ENCODE data around the gene CECR2.

The CECR2 gene

DNA sequence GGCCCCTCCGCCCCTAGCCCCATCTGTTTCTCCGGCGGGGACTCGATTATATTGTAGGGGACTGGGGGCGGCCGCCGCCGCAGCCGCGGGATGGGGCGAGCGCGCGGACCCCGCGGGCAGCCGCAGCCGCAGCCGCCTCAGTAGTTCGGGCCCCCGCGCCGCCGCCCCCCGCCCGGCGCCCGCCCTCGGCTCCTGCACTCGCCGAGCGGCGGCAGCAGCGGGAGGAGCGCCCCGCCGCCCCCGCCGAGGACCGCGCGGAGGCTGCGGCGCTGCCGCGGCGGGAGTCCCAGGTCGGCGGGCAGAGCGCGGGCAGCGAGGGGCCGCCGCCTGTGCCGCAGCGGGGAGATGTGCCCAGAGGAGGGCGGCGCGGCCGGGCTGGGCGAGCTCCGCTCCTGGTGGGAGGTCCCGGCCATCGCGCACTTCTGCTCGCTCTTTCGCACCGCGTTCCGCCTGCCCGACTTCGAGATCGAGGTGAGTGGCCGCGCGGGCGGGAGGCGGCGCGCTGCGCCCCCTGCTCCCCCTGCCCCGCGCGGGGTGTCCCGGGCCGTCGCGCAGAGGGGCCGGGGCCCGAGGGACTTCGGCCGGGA, at the start of gene CECR2:
Gene CECR2, plus strand, starts transcription at position 22 of the 587 bp plus-strand sequence. Its CDS starts 324 bp downstream, at position 346.
- DNase-seq (ENCODE audit: low spot score) = peak; percentile 53

DNA sequence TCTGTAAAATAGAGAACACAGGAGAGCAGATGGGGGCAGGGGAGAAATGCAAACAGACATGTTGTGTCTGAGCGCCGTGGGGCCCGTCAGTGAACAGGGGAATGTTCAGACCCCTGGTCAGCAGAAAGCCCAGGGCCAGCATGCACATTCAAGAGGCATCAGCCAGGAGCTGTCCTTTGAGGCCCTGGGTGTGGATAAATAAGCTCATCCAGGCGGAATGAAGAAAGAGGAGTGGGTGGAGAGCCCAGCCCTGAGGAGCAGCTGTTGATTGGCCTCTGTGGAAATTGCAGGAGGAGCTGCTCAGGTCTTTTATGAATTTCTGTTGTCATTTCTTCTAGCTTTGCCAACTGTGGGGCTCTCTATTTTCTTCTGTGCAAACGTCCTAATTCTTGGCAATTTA, 49.7 kb upstream of the CECR2 start:
- no peak for DNase-seq (ENCODE audit: low spot score)

DNA sequence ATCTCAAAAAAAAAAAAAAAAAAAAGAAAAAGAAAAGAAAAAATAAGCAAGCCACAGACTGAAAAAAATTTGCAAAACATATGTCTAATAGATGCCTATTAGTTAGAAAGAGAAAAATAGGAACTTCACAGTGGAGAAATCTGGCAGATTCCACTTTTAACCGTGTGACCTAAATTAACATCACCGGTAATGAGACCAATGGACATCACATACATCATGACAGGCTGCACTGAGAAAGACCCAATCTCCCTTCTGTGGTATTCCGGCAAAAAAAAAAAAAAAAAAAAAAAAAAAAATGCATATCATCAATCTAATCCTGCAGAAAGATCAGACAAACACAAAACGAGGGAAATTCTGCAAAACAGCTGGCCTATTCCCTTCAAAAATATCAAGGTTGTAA, 46.7 kb upstream of the CECR2 start:
- no peak for DNase-seq (ENCODE audit: low spot score)

DNA sequence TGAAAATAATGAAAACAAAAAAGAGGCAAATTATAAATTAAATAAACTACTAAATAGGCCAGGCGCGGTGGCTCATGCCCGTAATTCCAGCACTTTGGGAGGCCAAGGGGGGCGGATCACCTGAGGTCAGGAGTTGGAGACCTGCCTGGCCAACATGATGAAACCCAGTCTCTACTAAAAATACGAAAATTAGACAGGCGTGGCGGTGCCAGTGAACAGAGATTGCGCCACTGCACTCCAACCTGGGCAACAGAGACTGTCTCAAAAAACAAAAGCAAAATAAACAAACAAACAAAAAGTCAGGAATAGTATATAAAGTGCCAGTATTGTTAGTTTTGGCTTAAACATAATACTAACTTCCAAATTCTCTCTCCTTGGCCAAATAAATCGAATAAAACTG, 37.6 kb upstream of the CECR2 start:
- no peak for DNase-seq (ENCODE audit: low spot score)

DNA sequence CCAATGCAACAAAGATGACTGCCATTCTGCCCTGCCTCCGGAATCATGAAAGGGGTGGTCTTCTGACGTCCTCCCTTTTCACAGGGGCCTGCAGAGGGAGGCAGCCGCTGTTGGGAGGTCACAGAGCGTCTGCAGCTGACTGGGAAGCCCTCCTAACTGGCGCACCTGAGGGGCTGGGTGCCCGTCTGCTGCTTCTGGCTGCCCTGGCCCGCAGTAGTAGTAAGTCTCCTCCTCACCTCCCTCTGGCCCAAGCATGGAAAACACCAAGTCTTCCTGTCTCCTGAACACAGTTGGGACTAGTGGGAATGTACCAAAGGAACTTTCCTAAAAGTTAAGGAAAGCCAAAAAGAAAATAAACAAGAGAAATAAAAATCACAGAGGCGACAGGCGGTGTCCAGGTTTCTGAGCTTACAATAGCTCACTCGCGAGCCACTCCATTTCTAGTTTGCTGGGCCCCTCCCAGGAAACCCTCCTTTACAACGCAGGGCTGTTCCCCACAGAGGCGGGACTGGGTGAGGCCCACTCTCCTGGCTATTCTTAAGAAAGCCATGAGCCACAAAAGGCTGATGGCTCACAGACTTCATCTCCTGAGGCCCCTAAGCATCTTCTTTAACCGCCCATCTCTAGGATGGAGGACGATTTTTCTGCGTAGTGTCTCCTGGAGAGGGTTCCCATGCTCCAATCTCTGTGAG, 37.0 kb upstream of the CECR2 start:
- DNase-seq (ENCODE audit: low spot score) = no peak

DNA sequence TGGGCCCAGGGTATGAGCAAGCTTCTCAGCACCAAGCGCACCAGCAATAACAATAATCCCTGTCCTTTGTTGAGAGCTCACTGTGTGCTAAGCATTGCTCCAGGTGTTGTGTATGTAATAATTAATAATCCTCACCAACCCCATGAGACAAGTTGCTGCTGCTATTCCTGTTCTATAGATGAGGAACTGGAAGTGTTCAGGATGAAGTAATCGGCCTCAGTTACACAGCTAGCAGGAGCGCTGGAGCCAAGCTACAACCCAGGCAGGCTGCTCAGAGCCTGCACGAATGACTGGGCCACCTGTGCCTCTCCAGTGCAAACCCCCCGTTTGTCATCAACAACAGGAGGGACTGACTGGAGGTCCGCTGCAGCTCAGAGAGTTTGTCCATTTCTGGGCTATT, 35.2 kb upstream of the CECR2 start:
- no peak for DNase-seq (ENCODE audit: low spot score)

DNA sequence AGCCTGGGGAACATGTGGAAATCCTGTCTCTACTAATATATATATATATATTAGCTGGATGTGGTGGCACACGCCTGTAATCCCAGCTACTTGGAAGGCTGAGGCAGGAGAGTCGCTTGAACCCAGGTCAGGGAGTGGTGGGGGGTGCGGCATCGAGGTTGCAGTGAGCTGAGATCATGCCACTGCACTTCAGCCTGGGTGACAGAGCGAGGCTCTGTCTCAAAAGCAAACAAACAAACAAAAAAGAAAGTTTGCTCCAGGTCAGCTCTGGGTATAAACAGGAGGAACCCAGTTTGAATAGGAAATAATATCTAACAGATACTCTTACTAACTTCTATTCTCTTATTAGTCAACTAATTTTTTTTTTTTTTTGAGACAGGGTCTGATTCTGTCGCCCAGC, 34.3 kb upstream of the CECR2 start:
- no peak for DNase-seq (ENCODE audit: low spot score)

DNA sequence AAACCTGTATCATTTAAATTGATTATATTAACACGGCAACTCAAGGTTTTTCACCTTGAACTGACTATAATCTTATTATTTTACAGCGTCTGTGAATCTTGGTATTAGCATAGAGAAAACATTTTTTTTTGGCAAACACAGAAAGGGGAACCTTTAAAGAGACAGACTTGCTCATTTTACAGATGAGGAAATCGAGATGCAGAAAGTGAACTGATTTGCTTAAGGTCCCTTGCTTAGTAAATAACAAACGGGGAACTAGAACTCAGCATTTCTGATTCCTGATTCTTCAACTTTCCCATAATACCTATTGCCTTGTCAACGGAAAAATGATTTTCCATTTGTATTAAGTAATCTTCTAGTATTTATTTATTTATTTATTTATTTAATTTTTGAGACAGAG, 33.2 kb upstream of the CECR2 start:
- no peak for DNase-seq (ENCODE audit: low spot score)

DNA sequence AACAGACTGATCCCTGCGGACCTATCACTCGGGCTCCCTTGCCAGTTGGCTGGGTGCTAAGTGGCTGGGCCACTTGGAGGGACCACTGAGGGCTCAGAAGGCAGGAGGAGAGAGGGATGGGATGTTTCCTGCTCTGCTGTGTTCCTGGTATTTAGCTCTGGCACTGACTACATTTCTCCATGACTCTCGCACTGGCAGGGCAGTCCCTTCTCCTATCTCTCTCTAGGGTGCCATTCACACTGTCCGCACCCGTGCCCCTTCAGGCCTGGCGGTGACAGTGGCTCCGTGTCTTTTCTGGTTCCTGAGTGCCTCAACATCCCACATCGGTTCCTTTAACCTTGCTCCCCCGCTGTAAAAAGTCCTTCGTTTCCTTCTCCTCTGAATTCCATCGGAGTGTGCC, 31.6 kb upstream of the CECR2 start:
- DNase-seq (ENCODE audit: low spot score) = no peak

DNA sequence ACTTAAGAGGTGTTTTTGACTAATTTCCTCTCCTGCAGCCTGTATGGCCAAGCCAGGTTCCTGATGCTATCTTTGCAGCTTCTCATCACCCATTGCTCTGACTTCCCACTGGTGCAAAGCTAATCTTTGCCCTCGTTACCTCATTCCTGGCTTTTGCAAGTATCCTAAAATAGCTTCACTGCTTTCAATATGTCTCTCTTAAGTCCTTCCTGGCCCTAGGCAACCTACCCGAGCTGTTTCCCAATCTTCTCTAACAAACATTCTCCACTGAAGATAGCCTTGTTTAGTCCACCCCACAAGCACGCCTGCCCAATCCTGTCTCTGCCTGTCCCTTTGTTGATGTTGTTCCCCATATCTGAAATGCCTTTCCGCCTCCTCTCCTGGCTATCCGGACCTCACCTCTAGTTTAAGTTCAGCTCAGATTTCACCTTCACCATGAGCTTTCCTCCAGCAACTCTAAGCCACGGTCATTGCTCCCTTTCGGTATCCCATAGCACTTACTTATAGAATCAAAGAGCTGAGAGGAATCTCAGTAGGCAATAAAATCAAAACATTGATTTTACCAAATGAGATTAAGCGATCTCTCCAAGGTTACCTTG, 30.1 kb upstream of the CECR2 start:
- DNase-seq (ENCODE audit: low spot score) = no peak

DNA sequence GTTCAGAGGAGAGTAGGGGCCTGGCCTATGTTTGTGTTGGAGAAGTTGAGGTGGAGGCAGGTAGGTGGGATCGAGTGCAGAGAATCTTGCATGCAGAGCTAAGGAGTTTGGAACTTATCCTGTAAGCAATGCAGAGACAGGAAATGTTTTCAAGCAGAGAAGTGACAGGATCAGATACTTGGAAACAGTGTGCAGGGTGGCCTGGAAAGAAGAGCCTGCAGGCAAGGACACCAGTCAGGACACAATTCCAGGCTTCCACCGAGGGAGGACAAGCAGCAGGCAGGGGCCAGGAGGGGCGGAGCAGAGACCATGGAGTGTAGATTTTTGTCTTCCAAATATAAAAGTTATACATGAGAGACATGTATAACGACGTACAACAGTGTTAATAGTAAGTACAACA, 26.9 kb upstream of the CECR2 start:
- no peak for DNase-seq (ENCODE audit: low spot score)

DNA sequence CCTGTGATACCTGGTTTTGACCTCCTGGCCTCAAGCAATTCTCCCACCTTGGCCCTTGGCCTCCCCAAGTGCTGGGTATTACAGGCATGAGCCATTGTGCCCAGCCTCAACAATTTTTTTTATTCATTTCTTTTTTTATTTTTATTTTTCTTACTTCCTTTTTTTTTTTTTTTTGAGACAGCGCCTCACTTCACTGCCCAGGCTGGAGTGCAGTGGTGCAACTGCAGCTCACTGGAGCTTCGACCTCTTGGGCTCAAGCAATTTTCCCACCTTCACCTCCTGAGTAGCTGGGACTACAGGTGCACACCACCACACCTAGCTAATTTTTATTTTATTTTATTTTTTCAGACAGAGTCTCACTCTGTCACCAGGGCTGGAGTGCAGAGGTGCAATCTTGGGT, 25.5 kb upstream of the CECR2 start:
- no peak for DNase-seq (ENCODE audit: low spot score)

DNA sequence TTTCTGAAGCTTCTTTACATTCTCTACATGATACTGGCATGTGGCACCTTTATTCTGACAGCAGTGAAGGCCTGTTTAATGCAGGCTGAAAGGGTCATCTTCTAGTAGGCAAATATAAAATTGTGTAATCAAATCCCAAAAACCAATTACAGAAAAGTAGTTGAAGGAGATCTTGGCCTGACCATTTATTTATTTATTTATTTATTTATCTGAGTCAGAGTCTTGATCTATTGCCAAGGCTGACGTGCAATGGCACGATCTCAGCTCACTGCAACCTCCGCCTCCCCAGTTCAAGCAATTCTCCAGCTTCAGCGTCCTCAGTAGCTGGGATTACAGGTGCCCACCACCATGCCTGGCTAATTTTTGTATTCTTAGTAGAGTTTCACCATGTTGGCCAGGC, 22.7 kb upstream of the CECR2 start:
- DNase-seq (ENCODE audit: low spot score) = no peak

DNA sequence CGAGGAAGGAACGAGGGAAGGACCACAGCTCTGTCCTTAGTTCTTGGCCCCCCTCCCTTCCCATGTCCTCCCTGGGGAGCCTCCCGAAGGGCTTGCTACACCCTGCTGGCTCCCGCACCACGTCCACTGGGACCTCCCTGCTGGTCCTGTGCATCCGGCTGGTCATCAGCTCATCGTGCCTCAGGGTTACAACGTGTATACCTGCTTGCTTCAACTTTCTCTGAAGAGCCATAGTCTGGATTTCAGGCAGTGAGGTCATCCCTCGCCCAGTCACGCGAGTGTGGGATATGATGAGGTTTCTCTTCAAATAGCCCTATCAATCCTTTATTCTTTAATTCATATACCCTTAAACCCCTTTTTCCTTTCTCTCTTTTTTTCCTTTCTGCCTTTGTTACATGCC, 21.5 kb upstream of the CECR2 start:
- DNase-seq (ENCODE audit: low spot score) = no peak

DNA sequence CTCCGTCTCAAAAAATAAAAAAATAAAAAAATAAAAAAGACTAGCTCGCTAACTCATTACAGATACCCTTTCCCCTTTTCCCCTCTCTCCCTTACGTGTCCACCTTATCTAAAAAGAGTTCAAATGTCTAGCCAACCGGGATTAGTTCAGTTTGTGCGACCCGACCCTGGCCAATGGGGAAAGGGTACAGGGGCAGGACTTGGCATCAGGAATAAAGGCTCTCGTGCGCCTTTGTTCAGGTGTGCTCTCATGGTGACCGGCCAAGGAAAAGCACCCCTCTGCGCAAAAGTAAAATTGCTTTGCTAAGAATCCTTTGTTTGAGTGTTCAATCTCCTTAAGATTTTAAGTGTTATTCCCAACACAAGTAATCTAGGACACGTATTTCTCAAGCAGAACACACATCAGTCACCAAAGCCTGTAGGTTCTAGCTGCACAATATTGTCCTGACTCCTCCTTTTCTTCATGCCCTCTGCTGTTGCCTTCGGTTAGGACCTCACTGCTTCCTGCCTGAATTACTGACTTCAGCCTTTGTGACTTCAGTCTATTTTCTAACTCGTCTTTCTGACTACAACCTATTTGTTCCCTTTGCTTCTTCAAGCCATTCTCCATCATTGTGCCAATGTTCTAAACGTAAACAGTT, 20.7 kb upstream of the CECR2 start:
- no peak for DNase-seq (ENCODE audit: low spot score)

DNA sequence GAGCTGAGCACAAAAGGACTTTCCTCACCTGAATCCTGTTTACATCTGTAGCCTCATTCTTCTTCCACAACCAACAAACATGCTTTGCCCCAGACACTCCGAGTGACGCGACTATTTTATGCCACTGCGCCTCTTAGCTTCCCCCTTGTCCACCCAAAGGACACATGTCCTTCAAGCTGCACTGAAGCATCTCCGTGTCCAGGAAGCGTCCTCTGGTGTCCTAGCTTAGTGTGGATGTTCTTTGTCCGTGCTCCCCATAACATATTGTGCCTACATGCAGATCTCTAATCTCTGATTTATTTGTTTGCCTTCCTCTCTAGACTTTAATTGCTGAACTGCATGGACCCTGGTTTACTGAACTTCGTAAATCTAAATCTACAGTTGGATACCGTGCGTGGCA, 20.1 kb upstream of the CECR2 start:
- no peak for DNase-seq (ENCODE audit: low spot score)

DNA sequence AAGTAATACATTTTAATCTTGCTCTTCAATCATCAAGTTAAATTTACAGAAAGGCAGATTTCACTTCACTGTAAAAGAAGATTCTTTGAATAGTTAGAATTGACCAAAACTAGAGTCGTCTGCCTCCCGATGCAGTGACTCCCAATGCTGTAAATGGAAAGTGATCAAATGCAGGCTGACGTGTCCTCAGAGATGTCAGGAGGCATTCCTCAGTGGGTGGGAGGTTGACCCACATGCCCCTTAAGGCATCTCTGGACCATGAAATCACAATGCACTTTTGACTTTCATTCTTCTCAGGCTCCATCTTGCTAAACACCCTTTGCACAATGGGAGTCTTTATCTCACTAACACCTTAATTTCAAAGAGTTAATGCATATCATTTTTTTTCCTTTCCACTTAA, 19.0 kb upstream of the CECR2 start:
- no peak for DNase-seq (ENCODE audit: low spot score)

DNA sequence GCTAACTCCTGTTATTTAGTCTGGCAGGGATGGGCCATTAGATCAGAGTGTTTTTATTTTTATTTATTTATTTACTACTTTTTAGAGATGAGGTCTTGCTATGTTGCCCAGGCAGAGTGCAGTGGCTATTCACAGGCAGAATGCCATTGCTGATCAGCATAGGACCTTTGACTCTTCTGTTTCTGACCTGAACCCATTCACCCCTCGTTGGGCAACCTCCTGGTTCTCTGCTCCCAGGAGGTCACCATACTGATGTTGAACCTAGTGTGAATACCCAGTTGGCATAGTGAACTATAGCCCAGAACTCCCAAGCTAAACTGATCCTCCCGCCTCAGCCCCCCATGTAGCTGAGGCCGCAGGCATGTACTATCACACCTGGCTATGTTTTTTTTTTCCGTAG, 16.5 kb upstream of the CECR2 start:
- DNase-seq (ENCODE audit: low spot score) = no peak

DNA sequence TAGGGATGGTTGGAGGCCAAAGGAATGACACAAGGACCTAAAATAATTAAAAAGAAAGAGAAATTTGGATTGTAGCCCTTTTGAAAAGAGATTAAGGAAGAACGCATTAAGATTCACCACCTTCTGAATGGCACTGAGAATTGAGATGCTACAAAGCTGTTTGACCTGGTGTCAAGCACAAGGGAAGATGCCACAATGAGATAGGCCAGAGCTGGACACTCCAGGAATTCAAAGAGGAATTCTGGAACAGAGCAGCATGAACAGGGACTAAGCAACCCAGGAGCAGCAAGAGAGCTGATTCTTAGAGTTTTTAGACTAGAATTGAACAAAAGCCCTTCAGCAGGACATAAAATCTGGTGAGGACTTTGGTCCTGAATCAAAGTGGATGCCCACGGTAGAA, 11.6 kb upstream of the CECR2 start:
- DNase-seq (ENCODE audit: low spot score) = no peak

DNA sequence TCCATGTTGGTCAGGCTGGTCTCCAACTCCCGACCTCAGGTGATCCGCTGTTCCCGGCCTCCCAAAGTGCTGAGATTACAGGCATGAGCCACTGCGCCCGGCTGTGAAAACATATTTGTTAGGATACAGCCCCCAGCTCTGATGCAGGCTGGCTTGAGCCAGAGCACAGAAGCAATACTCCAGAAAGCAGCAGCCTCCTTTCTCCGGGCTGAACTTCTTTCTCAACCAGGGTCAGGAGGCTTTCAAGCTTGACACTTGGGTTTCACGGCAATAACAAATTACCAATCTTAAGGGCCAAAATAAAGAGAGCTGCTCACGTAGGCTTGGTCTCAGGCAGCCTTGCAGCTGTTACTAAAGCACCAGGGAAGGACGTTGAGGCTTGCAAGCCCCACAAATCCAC, 10.8 kb upstream of the CECR2 start:
- no peak for DNase-seq (ENCODE audit: low spot score)

DNA sequence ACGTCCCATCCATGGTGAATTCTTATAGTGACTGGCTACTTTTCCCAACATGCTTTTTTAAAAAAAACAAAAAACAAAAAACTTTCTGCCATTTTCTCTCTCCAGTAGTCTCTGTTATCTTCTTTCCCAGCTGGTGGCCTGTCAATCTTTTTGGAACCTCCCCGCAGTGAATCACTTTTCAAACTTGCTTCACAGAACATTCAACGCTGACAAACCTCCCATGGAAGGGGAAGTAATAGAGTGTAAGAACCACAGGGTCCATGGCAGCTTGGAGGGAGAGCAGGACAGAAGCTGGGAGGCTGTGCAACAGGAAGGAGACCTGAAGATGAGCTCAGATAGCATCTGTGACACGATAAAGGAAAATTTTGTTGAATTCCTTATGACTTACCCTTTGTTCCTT, 9.8 kb upstream of the CECR2 start:
- DNase-seq (ENCODE audit: low spot score) = no peak

DNA sequence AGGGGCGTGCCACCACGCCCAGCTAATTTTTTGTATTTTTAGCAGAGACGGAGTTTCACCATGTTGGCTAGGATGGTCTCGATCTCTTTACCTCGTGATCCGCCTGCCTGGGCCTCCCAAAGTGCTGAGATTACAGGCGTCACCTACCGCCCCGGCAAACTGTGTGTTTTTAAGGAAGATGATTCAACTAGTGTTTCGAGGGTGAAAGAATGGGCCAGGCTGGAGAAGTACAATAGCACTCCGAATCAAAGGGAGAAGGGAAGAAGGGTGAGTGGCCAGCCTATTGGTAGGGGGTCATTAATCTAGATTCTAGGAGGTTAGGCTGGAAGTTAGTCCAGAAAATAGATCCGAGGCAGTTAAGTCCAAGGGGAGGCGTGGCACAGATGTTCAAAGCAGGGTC, 2.9 kb upstream of the CECR2 start:
- DNase-seq (ENCODE audit: low spot score) = no peak

DNA sequence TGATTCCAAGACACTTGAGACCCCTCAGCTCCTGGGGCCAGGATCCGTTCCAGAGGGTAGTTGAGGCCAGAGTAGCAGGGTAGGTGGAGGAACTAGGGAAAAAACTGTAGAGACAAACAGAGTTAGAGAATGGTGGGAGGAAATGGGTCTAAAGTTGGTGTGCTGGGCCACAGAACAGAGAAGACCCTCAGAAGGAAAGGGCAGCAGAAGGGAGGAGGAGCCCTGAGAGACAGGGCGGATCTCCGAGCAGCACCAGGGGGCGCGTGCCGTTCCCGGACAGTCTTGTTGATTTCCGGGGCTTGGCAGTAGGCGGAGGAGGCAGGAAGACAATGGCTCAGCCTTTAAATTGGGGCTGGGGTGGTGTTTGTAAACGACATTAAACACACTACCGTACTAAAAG, 2.4 kb upstream of the CECR2 start:
- DNase-seq (ENCODE audit: low spot score) = peak; percentile 78
